Measurements from ENCODE around the gene KCNQ5.

DNA sequence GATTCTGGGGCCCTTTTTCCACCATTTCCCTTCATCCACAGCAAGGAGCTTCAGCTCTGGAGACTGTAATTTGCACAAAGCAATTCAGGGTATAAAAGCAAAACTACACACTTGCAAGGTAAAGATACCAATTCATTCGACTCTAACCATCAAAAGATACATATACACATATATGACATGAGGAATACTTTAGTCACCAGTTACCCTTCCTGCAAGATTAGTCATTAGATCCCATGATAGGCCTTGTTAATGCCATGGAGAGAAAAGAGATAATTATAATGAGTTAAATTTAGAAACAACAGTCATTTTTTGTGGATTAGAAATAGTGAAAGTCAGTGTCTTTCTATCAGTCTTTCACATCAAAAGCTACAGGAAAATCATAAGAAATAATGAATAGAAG lies 204.2 kb downstream of the KCNQ5 start:
- TF ChIP-seq EZH2 (IDR thresholded peaks at IDR 0.05) (no peak), POLR2AphosphoS5 (IDR thresholded peaks at IDR 0.05; ENCODE audit: borderline replicate concordance, low read depth, low read length) (no peak)
